Calu3 (cell line): ENCODE data around the gene MTCH1. TPM values are rescaled to one million over a fixed set of nuclear protein-coding genes. Genes with fewer than 3 reads are reported as not detected.

ENCODE experiments used
- BruUV-seq: library from RNA; stranded (reverse); fragments of 400-500 nt; replicated peaks from 2 replicates; lab custom pipeline; 2021; lab: Mats Ljungman, UMichigan
- CTCF ChIA-PET: fragments of 300-600 bp; sonication (Branson Sonifier 250); formaldehyde crosslinking; loops from one replicate; lab custom pipeline; 2022; ENCODE audit warnings: antibody characterized with exemption; lab: Charles Lee
- DNase-seq: peaks from one replicate; pipeline ENCODE4 v3.0.0; 2022
- H3K27ac Mint-ChIP-seq: one replicate; pipeline ENCODE4 v1.8.0; 2022; ENCODE audit warnings: mixed read lengths; ENCODE audit not compliant: unreplicated experiment
- H3K27me3 Mint-ChIP-seq: one replicate; pipeline ENCODE4 v1.8.0; 2022; ENCODE audit warnings: mixed read lengths; ENCODE audit not compliant: unreplicated experiment
- H3K36me3 Mint-ChIP-seq: one replicate; pipeline ENCODE4 v1.8.0; 2022; ENCODE audit warnings: mild to moderate bottlenecking, moderate library complexity, mixed read lengths; ENCODE audit not compliant: insufficient read depth, unreplicated experiment
- H3K4me1 Mint-ChIP-seq: one replicate; pipeline ENCODE4 v1.8.0; 2022; ENCODE audit warnings: mild to moderate bottlenecking, low read depth, mixed read lengths; ENCODE audit not compliant: unreplicated experiment
- H3K4me3 Mint-ChIP-seq: one replicate; pipeline ENCODE4 v1.8.0; 2022; ENCODE audit warnings: mild to moderate bottlenecking, low read depth, moderate library complexity, mixed read lengths; ENCODE audit not compliant: unreplicated experiment
- H3K9me3 Mint-ChIP-seq: one replicate; pipeline ENCODE4 v1.8.0; 2022; ENCODE audit warnings: low read depth, mixed read lengths; ENCODE audit not compliant: unreplicated experiment
- CTCF ChIP-seq: fragments of 200-600 bp; IDR thresholded peaks from one replicate; pipeline ENCODE4 v1.8.0; 2022; ENCODE audit warnings: antibody characterized with exemption; ENCODE audit not compliant: unreplicated experiment
- intact Hi-C: fragments of 100-400 bp; cut with micrococcal nuclease; formaldehyde crosslinking; loops from one replicate; pipeline ENCODE4 v1.10.0; 2022; ENCODE audit not compliant: unreplicated experiment
- total RNA-seq: library from RNA; stranded (reverse); gene quantifications from 2 replicates; pipeline ENCODE4 v1.2.3, GENCODE V29; 2022

Gene MTCH1
- total RNA-seq, 1 experiment from 2014 or later = 288 TPM

- no TSS peak for BruUV-seq
- H3K27me3 Mint-ChIP-seq = no peaks in the 10 kb centered on the region
- H3K9me3 Mint-ChIP-seq = no peaks in the 10 kb centered on the region
- H3K4me3 Mint-ChIP-seq = no peak overlapping the region
- intact Hi-C loops = no loop called here
- peaks cover 24% of the 10 kb centered on the region for H3K4me1 Mint-ChIP-seq
- no peak overlapping the region for H3K27ac Mint-ChIP-seq
- peaks cover 29% of the 10 kb centered on the region for H3K36me3 Mint-ChIP-seq
- DNase-seq = no peak
- TF ChIP-seq CTCF = no peak
- CTCF ChIA-PET = interaction anchor here (0.6 kb wide), 1 partner anchor 196 kb away, joined by 4 read pairs; no protein-coding TSS in a partner anchor
Observed at GRCh38 chr6:36976931-36977330, 9.1 kb downstream of the MTCH1 start.

- Mint-ChIP-seq H3K36me3 (peaks cover 33% of the 10 kb centered on the region), H3K27me3 (no peaks in the 10 kb centered on the region), H3K27ac (no peak overlapping the region), H3K4me1 (peaks cover 20% of the 10 kb centered on the region), H3K9me3 (no peaks in the 10 kb centered on the region), H3K4me3 (no peak overlapping the region)
- no TSS peak for BruUV-seq
- DNase-seq = no peak
- CTCF ChIA-PET = no interaction called here
- intact Hi-C loops = no loop called here
- TF ChIP-seq CTCF = no peak
Observed at GRCh38 chr6:36976509-36976908, 9.5 kb downstream of the MTCH1 start.

DNA sequence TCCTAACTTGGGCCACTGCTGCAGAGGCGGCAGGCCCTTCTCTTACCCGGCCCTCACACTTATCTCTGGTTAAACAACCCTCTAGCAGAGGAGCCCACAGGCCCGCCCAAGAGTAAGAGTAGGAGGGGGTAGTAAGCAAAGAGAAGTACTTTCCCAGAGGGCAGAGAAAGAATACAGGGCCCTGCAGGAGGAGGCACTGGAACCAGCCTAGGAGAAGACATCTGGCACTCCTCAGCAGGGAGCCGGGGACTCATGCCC is 10.1 kb downstream of the MTCH1 start:
- no peak for DNase-seq
- intact Hi-C loops = no loop called here
- no TSS peak for BruUV-seq

GRCh38 chr6:36975231-36976006 is 10.6 kb downstream of the MTCH1 start:
- Mint-ChIP-seq H3K4me3 (no peak overlapping the region), H3K36me3 (peaks cover 33% of the 10 kb centered on the region), H3K27ac (no peak overlapping the region), H3K4me1 (peaks cover 9% of the 10 kb centered on the region), H3K27me3 (no peaks in the 10 kb centered on the region), H3K9me3 (no peaks in the 10 kb centered on the region)
- intact Hi-C loops = no loop called here
- TF ChIP-seq CTCF = no peak
- no peak for DNase-seq
- CTCF ChIA-PET = no interaction called here
- no TSS peak for BruUV-seq

More for the DNA sequence above, 10.1 kb downstream of the MTCH1 start:
- no peaks in the 10 kb centered on the region for H3K9me3 Mint-ChIP-seq
- peaks cover 14% of the 10 kb centered on the region for H3K4me1 Mint-ChIP-seq
- H3K36me3 Mint-ChIP-seq = peaks cover 33% of the 10 kb centered on the region
- H3K27me3 Mint-ChIP-seq = no peaks in the 10 kb centered on the region
- TF ChIP-seq CTCF = no peak
- no peak overlapping the region for H3K27ac Mint-ChIP-seq
- no peak overlapping the region for H3K4me3 Mint-ChIP-seq
- CTCF ChIA-PET = no interaction called here
